22Rv1 (cell line): Measurements from ENCODE around the gene SMAD3.

ENCODE experiments used
- ZFX ChIP-seq: fragments of 450-650 bp; IDR thresholded peaks from 2 replicates; pipeline ENCODE4 v1.6.1; 2017; ENCODE audit warnings: antibody characterized with exemption, borderline replicate concordance
- TF ChIP-seq, protein P1 (sequence below): fragments of 450-650 bp; IDR thresholded peaks from 2 replicates; pipeline ENCODE4 v1.5.1; 2017; ENCODE audit warnings: mild to moderate bottlenecking

DNA sequence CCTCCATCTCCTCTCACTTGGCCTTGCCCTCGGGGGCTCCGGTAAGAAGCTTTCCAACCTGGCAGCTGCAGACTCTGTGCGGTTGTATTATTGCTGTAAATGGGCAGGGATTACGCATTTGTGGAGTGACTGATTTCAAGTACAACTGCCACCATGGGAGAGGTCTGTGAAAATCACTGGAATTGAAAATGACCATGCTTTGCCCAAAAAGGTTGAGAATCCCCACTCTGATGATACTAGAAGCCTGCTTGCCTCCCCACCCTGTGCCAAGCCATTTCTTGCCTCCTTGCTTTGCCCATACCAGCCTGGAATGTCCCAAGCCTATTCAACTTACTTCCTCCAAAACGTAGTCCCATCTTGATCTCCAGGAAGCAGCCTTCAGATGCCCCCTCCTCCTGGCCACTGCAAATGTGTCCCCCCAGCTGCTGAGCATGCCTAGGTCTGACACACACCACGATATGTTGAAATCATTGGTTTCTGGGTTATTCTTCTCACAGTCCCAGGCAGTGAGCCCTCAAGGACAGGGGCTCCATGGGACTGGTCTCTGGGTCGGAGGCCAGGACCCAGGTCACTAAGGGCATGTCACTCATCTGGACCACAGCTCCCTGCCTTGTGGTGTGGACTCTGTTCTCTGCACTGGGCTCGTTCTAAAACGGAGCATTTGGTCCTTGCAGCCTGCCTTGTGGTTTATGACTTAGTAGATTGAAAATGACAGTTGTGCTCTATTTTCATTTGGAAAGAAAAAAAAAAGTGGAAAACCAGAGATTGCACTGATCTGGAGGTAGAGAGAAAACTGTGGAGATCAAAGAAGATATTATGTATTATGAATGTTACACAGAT lies 42.9 kb downstream of the SMAD3 start:
- TF ChIP-seq, protein P1, sequence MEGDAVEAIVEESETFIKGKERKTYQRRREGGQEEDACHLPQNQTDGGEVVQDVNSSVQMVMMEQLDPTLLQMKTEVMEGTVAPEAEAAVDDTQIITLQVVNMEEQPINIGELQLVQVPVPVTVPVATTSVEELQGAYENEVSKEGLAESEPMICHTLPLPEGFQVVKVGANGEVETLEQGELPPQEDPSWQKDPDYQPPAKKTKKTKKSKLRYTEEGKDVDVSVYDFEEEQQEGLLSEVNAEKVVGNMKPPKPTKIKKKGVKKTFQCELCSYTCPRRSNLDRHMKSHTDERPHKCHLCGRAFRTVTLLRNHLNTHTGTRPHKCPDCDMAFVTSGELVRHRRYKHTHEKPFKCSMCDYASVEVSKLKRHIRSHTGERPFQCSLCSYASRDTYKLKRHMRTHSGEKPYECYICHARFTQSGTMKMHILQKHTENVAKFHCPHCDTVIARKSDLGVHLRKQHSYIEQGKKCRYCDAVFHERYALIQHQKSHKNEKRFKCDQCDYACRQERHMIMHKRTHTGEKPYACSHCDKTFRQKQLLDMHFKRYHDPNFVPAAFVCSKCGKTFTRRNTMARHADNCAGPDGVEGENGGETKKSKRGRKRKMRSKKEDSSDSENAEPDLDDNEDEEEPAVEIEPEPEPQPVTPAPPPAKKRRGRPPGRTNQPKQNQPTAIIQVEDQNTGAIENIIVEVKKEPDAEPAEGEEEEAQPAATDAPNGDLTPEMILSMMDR, result no peak
- TF ChIP-seq ZFX, result no peak
